ENCODE results near the gene ACBD4. TPM values are rescaled to one million over a fixed set of nuclear protein-coding genes. Genes with fewer than 3 reads are reported as not detected.

Gene ACBD4
- total RNA-seq, 4 donors from 2014 or later = 2.2 to 3.2 (median 2.5) TPM

- Histone ChIP-seq H3K4me3 (peak overlapping the region; percentile 85 to 99 (median 92)), H3K27me3 (no peaks in the 10 kb centered on the region), H3K27ac (peak overlapping the region; percentile 96 to 100 (median 100)), H3K9me3 (no peaks in the 10 kb centered on the region), H3K4me1 (peaks cover 41 to 51% of the 10 kb centered on the region in 2 donors), H3K36me3 (peaks cover 0 to 4% of the 10 kb centered on the region in 2 donors)
- in situ Hi-C loops (cut with MboI; ENCODE audit: low sequenced_read_pairs in 4 of 4) (loop anchor here in 1 of 4 donors (25.0 kb wide), 1 partner anchor 98 kb away; the partner anchor contains the start of genes DCAKD and NMT1), intact Hi-C loops (cut with DNase I; ENCODE audit: low total_unique reads) (loop anchor here (1.0 to 5.0 kb wide), 4 partner anchors 10 to 157 kb away; partner anchors contain the start of genes ACBD4, HEXIM1 and MAP3K14)
- peak; percentile 52 to 76 for DNase-seq
- TF ChIP-seq POLR2A (IDR thresholded peaks at IDR 0.05) = peak; percentile 58 to 61
- peak in 4 of 5 experiments; percentile 14 to 40 (median 30) for TF ChIP-seq CTCF (IDR thresholded peaks at IDR 0.05 in 4 of 5, conservative IDR thresholded peaks at IDR 0.05 in 1 of 5)
- ATAC-seq = peak; percentile 60 to 61
These were observed 25.2 kb downstream of the ACBD4 start for GRCh38 chr17:45160447-45161287.

- no peaks in the 10 kb centered on the region for H3K27me3 ChIP-seq
- peak; percentile 98 to 99 for DNase-seq
- H3K36me3 ChIP-seq = peaks cover 0 to 4% of the 10 kb centered on the region in 2 donors
- peaks cover 38 to 44% of the 10 kb centered on the region in 2 donors for H3K4me1 ChIP-seq
- peak within 1 kb of the TSS; percentile 85 to 99 (median 92) for H3K4me3 ChIP-seq
- no peaks in the 10 kb centered on the region for H3K9me3 ChIP-seq
- in situ Hi-C loops (cut with MboI; ENCODE audit: low sequenced_read_pairs in 4 of 4) = loop anchor here in 1 of 4 donors (25.0 kb wide), 1 partner anchor 99 kb away; the partner anchor contains the start of genes DCAKD and NMT1
- peak; percentile 94 to 98 for ATAC-seq
- TF ChIP-seq CTCF (IDR thresholded peaks at IDR 0.05 in 4 of 5, conservative IDR thresholded peaks at IDR 0.05 in 1 of 5) = no peak
- peak; percentile 94 to 95 for TF ChIP-seq POLR2A (IDR thresholded peaks at IDR 0.05)
- H3K27ac ChIP-seq = peak within 1 kb of the TSS; percentile 96 to 100 (median 100)
- intact Hi-C loops (cut with DNase I; ENCODE audit: low total_unique reads) = loop anchor here (1.0 to 5.0 kb wide), 4 partner anchors 9 to 156 kb away; partner anchors contain the start of genes ACBD4, HEXIM1 and MAP3K14
These were observed 26.0 kb downstream of the ACBD4 start, which contains the start of gene HEXIM2 for GRCh38 chr17:45161288-45162024. Gene HEXIM2, plus strand, starts transcription at chr17:45161875. Its CDS starts 919 bp downstream, at chr17:45162794.

DNA sequence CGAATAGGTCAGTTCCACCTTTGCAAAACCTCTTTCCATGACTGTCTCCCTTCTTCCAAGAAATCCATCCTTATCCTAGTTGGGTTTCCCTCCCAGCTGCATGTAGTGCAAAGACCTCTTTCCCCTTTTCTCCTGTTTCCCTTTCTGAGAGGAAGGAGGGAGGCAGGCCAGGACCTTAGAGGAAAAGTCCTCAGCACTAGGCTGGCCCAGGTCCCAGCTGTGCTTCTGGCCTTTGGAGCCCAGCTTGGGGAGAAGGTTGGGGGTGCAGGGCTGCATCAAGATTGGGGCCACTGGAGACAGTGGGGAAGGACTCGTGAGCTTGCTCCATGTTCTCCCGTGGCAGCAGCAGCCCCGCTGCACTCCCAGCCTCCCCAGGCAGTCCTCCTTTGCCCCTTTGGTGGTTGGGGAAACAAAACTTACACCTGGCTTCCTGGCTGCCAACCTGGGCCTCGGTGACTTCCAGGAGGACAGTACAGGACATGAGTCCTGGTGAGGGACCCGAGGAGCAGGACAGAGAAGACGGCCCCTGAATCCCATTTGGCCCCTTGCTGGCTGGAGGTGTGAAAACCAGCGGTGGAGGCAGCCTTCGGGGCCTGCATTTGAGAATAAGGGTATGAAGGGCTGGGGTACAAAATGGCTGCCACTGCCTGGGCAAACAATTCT, 26.7 kb downstream of the ACBD4 start:
- Histone ChIP-seq H3K4me1 (peaks cover 38 to 43% of the 10 kb centered on the region in 2 donors), H3K27ac (peak overlapping the region; percentile 74 to 100 (median 88)), H3K4me3 (peak overlapping the region; percentile 34 to 99 (median 50)), H3K27me3 (no peaks in the 10 kb centered on the region), H3K9me3 (no peaks in the 10 kb centered on the region), H3K36me3 (peaks cover 0 to 4% of the 10 kb centered on the region in 2 donors)
- no peak for ATAC-seq
- TF ChIP-seq POLR2A (IDR thresholded peaks at IDR 0.05) (no peak), CTCF (IDR thresholded peaks at IDR 0.05 in 4 of 5, conservative IDR thresholded peaks at IDR 0.05 in 1 of 5) (no peak)
- intact Hi-C loops (cut with DNase I; ENCODE audit: low total_unique reads) (loop anchor here (5.0 kb wide), 1 partner anchor 155 kb away; the partner anchor contains the start of gene MAP3K14), in situ Hi-C loops (cut with MboI; ENCODE audit: low sequenced_read_pairs in 4 of 4) (loop anchor here in 1 of 4 donors (25.0 kb wide), 1 partner anchor 100 kb away; the partner anchor contains the start of genes DCAKD and NMT1)
- no peak for DNase-seq

Data from gastrocnemius medialis (tissue), 4 donors.